Activated effector memory CD4-positive, alpha-beta T cell treated with anti-CD3 and anti-CD28 coated beads, Interleukin-2, amount 50 U/mL, for 16 hours (primary cell): Measurements from ENCODE around the gene ZNF212.
A peak's percentile ranks its signal among the peaks of the same experiment; 100 is the strongest.
"Not testable (repeated sequence)": the region's sequence is repeated elsewhere in the genome, so short reads cannot be mapped to it uniquely, and the experiment has no call there.

Source experiments
- DNase-seq: peaks from one replicate; pipeline ENCODE4 v3.0.0-alpha.2; 2020

The ZNF212 gene

GRCh38 chr7:149255174-149255573, 15.7 kb downstream of the ZNF212 start:
- no peak for DNase-seq

- no peak for DNase-seq
Observed at GRCh38 chr7:149256568-149256967, 17.1 kb downstream of the ZNF212 start.

GRCh38 chr7:149257146-149257545, 17.7 kb downstream of the ZNF212 start:
- DNase-seq, result no peak

GRCh38 chr7:149261316-149261828, 21.9 kb downstream of the ZNF212 start:
- no peak for DNase-seq

- DNase-seq, result peak; percentile 95
Observed at GRCh38 chr7:149261829-149262617, 22.6 kb downstream of the ZNF212 start, which contains the start of gene ZNF783. ZNF783 (plus strand) TSS chr7:149262196; CDS start chr7:149262334, 138 bp downstream.

GRCh38 chr7:149266451-149266850, 27.0 kb downstream of the ZNF212 start:
- no peak for DNase-seq

- no peak for DNase-seq
Observed at GRCh38 chr7:149267733-149268132, 28.3 kb downstream of the ZNF212 start.

GRCh38 chr7:149274424-149274823, 35.0 kb downstream of the ZNF212 start:
- DNase-seq, result not testable (repeated sequence)

GRCh38 chr7:149277871-149278270, 38.4 kb downstream of the ZNF212 start:
- DNase-seq, result no peak

- DNase-seq, result no peak
Observed at GRCh38 chr7:149278396-149278795, 38.9 kb downstream of the ZNF212 start.

GRCh38 chr7:149279111-149279743, 39.8 kb downstream of the ZNF212 start:
- DNase-seq, result no peak

- no peak for DNase-seq
Observed at GRCh38 chr7:149280151-149280550, 40.7 kb downstream of the ZNF212 start.

GRCh38 chr7:149280661-149281507, 41.4 kb downstream of the ZNF212 start:
- no peak for DNase-seq

- no peak for DNase-seq
Observed at GRCh38 chr7:149281508-149282330, 42.3 kb downstream of the ZNF212 start.

GRCh38 chr7:149282331-149282655, 42.8 kb downstream of the ZNF212 start:
- DNase-seq, result no peak

GRCh38 chr7:149283321-149283720, 43.9 kb downstream of the ZNF212 start:
- no peak for DNase-seq

GRCh38 chr7:149284343-149284742, 44.9 kb downstream of the ZNF212 start:
- DNase-seq, result peak; percentile 79

- DNase-seq, result peak; percentile 99
Observed at GRCh38 chr7:149284850-149285585, 45.6 kb downstream of the ZNF212 start.

GRCh38 chr7:149285603-149286002, 46.2 kb downstream of the ZNF212 start:
- DNase-seq, result no peak

- peak; percentile 60 for DNase-seq
Observed at GRCh38 chr7:149286811-149287400, 47.5 kb downstream of the ZNF212 start.

GRCh38 chr7:149287622-149288021, 48.2 kb downstream of the ZNF212 start:
- peak; percentile 59 for DNase-seq
